NCI-H748 (cell line): ENCODE measurements around the gene ACTA2.

Experiments used
- DNase-seq: peaks from one replicate; lab custom pipeline; 2025; ENCODE audit not compliant: unreplicated experiment; lab: John Stamatoyannopoulos, UW

Gene ACTA2

DNA sequence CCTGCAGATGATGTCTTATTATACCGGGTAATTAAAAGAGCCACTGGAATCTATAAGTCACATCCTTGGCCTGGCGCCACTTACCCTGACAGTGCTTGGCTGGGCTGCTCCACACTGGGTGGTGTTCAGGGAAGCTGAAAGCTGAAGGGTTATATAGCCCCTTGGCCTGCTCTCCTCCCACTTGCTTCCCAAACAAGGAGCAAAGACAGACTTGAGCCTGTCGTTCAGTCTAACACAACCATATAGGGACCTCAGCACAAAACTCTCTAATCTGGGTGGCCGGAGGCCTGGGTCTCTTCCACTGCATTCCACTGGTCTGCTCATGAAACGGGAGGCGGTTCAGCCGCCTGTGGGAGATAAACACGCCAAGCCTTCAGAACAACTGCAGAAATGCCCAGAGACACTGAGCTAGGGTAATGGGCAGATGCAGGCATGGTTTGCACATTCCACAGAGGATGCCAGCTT is at the start of gene ACTA2:
Gene ACTA2, minus strand, starts transcription at position 127 of the 465 bp plus-strand sequence. CDS start 3,843 bp downstream, outside the sequence.
- DNase-seq: no peak

DNA sequence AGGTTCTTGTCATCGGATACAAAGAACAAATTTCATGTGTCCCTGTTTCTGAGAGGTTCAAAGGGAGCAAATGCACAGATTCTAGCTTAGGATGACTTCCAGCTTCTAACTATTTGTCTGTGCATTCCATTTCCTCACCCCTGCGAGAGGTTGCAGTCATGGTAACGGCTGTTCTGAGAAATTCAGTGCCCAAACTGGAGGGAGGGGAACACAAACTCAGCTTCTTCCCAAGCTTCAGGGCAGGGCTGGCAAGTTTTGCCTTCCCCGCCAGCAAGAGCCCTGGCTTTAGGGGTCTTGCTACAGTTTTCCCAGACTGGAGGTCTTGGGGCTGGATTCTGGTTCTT is 49.1 kb upstream of the ACTA2 start:
- DNase-seq: no peak

- no peak for DNase-seq
Observed at GRCh38 chr10:89001024-89001728, 48.6 kb upstream of the ACTA2 start.

- no peak for DNase-seq
Observed at GRCh38 chr10:88999625-89000024, 47.1 kb upstream of the ACTA2 start.

DNA sequence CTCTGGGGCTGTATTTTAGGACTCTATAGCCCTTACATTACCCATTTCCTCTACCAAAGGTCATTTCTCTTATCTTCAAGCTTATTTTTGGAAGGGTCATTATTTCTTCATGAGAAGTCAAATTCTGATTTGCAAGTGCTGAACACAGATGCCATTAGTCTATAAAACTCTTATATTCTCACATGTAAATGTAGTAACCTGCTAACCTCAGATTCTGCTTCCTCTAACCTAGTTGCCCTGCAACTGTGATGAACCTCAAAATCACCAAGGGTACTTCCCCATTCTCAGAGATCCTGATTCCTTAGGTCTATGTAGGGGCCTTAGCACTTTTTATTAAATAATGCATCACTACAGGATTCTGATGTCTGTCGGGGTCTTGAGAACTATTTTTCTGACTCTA is 44.4 kb upstream of the ACTA2 start:
- DNase-seq: no peak

DNA sequence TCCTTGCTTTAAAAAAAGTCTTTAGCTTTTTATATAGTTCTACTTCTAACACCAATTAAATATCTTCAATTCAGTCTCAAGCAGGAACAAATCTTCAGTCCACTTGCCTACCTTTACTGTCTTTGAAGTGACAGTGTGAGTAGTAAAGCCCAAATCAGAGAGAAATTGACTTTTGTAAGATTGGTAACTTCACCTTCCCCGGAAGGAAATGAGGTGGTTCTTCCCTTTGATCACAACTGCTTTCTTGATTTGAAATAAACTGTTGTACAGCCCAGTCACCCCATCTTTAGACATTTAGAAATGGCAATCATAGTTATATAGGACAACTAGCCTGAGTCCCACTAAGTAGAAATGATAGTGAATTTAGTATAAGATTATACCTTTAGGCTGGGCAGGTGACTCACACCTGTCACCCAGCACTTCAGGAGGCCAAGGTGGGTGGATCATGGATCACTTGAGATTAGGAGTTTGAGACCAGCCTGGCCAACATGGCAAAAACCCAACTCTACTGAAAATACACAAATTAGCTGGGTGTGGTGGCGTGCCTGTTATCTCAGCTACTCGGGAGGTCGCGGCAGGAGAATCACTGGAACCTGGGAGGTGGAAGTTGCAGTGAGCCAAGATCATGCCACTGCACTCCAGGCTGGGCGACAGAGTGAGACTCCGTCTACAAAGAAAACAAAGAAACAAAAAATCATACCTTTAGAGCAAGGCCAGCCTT is 42.7 kb upstream of the ACTA2 start:
- no peak for DNase-seq

GRCh38 chr10:88994019-88994418 is 41.4 kb upstream of the ACTA2 start:
- no peak for DNase-seq

- no peak for DNase-seq
Observed at GRCh38 chr10:88992921-88993524, 40.5 kb upstream of the ACTA2 start.

- no peak for DNase-seq
Observed at GRCh38 chr10:88991899-88992320, 39.3 kb upstream of the ACTA2 start.

GRCh38 chr10:88991161-88991898 is 38.8 kb upstream of the ACTA2 start:
- peak; percentile 63 for DNase-seq

DNA sequence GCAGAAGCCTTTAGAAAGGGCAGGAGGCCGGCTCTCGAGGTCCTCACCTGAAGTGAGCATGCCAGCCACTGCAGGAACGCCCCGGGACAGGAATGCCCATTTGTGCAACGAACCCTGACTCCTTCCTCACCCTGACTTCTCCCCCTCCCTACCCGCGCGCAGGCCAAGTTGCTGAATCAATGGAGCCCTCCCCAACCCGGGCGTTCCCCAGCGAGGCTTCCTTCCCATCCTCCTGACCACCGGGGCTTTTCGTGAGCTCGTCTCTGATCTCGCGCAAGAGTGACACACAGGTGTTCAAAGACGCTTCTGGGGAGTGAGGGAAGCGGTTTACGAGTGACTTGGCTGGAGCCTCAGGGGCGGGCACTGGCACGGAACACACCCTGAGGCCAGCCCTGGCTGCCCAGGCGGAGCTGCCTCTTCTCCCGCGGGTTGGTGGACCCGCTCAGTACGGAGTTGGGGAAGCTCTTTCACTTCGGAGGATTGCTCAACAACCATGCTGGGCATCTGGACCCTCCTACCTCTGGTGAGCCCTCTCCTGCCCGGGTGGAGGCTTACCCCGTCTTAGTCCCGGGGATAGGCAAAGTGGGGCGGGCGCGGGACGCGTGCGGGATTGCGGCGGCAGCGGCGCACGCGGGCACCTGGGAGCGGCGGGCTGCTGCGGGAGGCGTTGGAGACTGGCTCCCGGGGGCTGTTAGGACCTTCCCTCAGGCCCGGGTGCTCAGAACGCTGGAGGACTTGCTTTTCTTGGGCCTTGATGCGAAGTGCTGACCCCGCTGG is 38.0 kb upstream of the ACTA2 start, which contains the start of gene FAS:
Gene FAS, plus strand, starts transcription at position 415 of the 777 bp plus-strand sequence. Its CDS starts 79 bp downstream, at position 494.
- peak; percentile 47 for DNase-seq

DNA sequence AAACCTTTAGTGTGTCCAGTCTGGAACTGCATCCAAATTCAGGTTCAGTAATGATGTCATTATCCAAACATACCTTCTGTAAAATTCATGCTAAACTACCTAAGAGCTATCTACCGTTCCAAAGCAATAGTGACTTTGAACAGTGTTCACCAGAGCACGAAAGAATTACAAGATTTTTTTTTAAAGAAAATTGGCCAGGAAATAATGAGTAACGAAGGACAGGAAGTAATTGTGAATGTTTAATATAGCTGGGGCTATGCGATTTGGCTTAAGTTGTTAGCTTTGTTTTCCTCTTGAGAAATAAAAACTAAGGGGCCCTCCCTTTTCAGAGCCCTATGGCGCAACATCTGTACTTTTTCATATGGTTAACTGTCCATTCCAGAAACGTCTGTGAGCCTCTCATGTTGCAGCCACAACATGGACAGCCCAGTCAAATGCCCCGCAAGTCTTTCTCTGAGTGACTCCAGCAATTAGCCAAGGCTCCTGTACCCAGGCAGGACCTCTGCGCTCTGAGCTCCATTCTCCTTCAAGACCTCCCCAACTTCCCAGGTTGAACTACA is 37.3 kb upstream of the ACTA2 start:
- DNase-seq: no peak

- DNase-seq: no peak
Observed at GRCh38 chr10:88989423-88989822, 36.9 kb upstream of the ACTA2 start.

GRCh38 chr10:88987840-88988239 is 35.3 kb upstream of the ACTA2 start:
- DNase-seq: no peak

DNA sequence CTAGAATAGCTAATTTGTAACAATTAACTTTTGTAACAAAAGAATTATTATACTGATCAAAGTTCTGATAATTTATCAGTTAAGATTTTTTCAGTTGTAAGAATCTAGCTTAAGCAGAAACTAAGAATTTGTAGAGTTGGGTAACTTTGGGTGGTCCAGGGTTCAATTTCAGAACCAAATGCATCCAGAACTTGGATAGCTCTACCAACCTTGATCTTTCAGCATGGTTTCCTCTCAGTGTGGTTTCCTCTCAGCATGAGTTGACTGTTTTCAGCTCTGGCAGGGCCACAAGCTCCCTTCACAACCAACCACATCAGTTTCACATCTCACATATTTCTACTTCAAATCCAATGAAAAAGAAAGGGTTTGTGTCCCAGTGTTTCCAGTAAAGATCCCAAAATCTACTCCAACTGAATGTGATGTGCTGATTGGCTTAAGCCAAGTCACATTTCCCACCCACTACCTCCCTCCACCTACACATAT is 34.7 kb upstream of the ACTA2 start:
- no peak for DNase-seq

GRCh38 chr10:88986549-88987242 is 34.1 kb upstream of the ACTA2 start:
- DNase-seq: peak; percentile 26

DNA sequence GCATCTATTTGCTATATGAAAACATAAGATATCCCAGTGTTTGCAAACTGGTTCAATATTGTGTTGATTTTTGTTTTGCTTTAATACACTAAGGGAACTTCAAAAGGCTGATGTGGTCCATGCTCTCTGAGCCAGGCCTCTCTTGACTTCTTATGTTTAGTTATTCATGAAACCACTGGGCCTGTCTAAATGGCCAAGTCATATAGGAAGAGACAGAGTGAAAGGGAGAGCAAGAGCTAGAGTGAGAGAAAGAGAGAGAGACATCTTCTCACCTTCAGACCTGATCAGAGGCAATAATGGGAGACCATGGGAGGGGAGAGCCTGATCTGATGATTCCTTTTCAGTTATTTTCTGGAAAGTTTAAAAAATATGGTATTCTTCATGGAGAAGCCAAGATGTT is 32.0 kb upstream of the ACTA2 start:
- DNase-seq: no peak

- DNase-seq: no peak
Observed at GRCh38 chr10:88983939-88984338, 31.4 kb upstream of the ACTA2 start.

GRCh38 chr10:88983206-88983605 is 30.6 kb upstream of the ACTA2 start:
- no peak for DNase-seq
